Measurements from ENCODE around the gene IL10RB.

DNA sequence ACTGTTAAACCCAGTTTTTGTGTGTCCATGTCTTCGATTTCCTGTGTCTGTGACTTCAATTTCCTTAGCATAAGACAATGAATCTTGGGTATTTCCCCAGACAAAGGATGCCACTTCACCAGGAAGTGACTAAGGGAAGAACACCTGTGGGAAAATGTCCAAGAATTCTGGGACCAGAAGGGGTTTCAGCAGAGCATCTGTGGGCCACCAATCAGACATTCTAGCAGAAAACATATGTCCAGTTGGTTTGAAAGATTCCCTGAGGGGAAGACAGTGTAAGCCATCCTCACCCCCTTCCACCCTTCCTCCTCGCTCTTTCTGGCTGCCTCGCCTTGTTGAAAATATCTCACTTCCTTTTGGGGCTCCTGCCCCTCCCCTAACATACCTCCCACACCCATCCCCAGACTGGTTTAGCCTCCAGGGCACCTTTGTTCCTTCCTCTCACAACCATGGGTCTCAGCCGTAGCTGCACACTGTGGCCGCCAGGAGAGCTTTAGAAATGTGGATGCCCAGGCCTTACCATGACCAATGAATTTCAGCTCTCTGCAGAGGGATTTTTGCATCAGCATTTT is 33.1 kb downstream of the IL10RB start:
- TF ChIP-seq, protein P1, sequence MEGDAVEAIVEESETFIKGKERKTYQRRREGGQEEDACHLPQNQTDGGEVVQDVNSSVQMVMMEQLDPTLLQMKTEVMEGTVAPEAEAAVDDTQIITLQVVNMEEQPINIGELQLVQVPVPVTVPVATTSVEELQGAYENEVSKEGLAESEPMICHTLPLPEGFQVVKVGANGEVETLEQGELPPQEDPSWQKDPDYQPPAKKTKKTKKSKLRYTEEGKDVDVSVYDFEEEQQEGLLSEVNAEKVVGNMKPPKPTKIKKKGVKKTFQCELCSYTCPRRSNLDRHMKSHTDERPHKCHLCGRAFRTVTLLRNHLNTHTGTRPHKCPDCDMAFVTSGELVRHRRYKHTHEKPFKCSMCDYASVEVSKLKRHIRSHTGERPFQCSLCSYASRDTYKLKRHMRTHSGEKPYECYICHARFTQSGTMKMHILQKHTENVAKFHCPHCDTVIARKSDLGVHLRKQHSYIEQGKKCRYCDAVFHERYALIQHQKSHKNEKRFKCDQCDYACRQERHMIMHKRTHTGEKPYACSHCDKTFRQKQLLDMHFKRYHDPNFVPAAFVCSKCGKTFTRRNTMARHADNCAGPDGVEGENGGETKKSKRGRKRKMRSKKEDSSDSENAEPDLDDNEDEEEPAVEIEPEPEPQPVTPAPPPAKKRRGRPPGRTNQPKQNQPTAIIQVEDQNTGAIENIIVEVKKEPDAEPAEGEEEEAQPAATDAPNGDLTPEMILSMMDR (IDR thresholded peaks at IDR 0.05): no peak
- no peak for TF ChIP-seq POLR2AphosphoS5 (IDR thresholded peaks at IDR 0.05)
